ENCODE data around the gene RNF34. TPM values are rescaled to one million over a fixed set of nuclear protein-coding genes. Genes with fewer than 3 reads are reported as not detected.

Gene RNF34
- total and polyA plus RNA-seq, 2 of the 13 experiments (the other 11 are each of a cell fraction or from before 2014, with no cell fraction given), result 36.8 to 53.2 TPM

GRCh38 chr12:121352682-121353018, 47.3 kb upstream of the RNF34 start:
- peak; percentile 8 for FAIRE-seq
- in situ Hi-C loops (cut with HindIII; ENCODE audit: extremely low pct_ligation_motif_present, low pct_unique_long_range_greater_than_20kb), result no loop called here
- H3K9ac ChIP-seq (ENCODE audit: insufficient read depth, low read depth, low read length), result peak overlapping the region; percentile 93
- CTCF ChIA-PET (ENCODE audit: low intra/inter-chr PET ratio, low total read pairs), result no interaction called here
- DNase-seq (ENCODE audit: low spot score), result no peak
- ATAC-seq, result peak; percentile 61
- H3K4me3 ChIP-seq (replicated peaks in 1 of 3; ENCODE audit: insufficient read depth in 1 of 3, low read depth in 2 of 3, low read length in 3 of 3), result peak overlapping the region; percentile 63 to 89 (median 71)
- H3K9me3 ChIP-seq (ENCODE audit: low read length), result no peaks in the 10 kb centered on the region
- intact Hi-C loops (cut with micrococcal nuclease; ENCODE audit: unreplicated experiment), result loop anchor here (1.0 kb wide), 2 partner anchors 48 to 91 kb away; partner anchors contain the start of gene RNF34
- no peaks in the 10 kb centered on the region for H4K20me1 ChIP-seq (ENCODE audit: insufficient read depth, low read length)
- H3K27me3 ChIP-seq (ENCODE audit: control insufficient read depth in 1 of 2, insufficient read depth in 2 of 2, low read length in 2 of 2), result no peaks in the 10 kb centered on the region; a peak in 1 of 5 replicates
- BruUV-seq (replicated peaks), result no TSS peak
- under 1% methylated on average over 11 of the region's 12 CpGs for WGBS (ENCODE audit: low lambda C conversion rate)
- peaks cover 51% of the 10 kb centered on the region for H3K4me1 ChIP-seq (ENCODE audit: insufficient read depth, low read length)
- no peak overlapping the region for H2AFZ ChIP-seq (ENCODE audit: low read length)
- peaks cover 24% of the 10 kb centered on the region for H3K79me2 ChIP-seq (ENCODE audit: insufficient read depth, low read length)
- peaks cover 0 to 2% of the 10 kb centered on the region in 2 experiments; a peak in 2 of 5 replicates for H3K36me3 ChIP-seq (replicated peaks in 1 of 2; ENCODE audit: control insufficient read depth in 1 of 2, insufficient read depth in 2 of 2, low read length in 2 of 2)
- H3K4me2 ChIP-seq (ENCODE audit: low read depth, low read length), result peak overlapping the region; percentile 96
- POLR2A ChIA-PET, result interaction anchor here (0.7 to 2.3 kb wide), 17 partner anchors 10 to 873 kb away, joined by 3 to 37 read pairs (median 6); partner anchors contain the start of genes DIABLO, ORAI1 and RNF34
- peak overlapping the region; percentile 93 for H3K27ac ChIP-seq (ENCODE audit: extremely low read length, insufficient read depth, low read length)
- TF ChIP-seq ASH2L (IDR thresholded peaks at IDR 0.05; ENCODE audit: insufficient read length, low read depth, low read length) (peak; percentile 13), CHCHD3 (CRISPR knock-in tag; IDR thresholded peaks at IDR 0.05) (no peak), EZH2 (conservative IDR thresholded peaks at IDR 0.05; ENCODE audit: low read depth, low read length) (no peak), ZZZ3 (CRISPR knock-in tag; IDR thresholded peaks at IDR 0.05; ENCODE audit: borderline replicate concordance) (peak; percentile 6; the same call in 1 of the 2 replicates), ZFP82 (CRISPR knock-in tag; IDR thresholded peaks at IDR 0.05; ENCODE audit: borderline replicate concordance) (peak; percentile 47; the same call in 1 of the 2 replicates), ARID5B (CRISPR knock-in tag; IDR thresholded peaks at IDR 0.05) (no peak), ZFP37 (CRISPR knock-in tag; IDR thresholded peaks at IDR 0.05; ENCODE audit: borderline replicate concordance) (no peak), KDM5A (IDR thresholded peaks at IDR 0.05; ENCODE audit: borderline replicate concordance, low read length) (0 out of 2 replicates have a peak, but pooled peaks have one; percentile 10), PAX8 (CRISPR knock-in tag; IDR thresholded peaks at IDR 0.05; ENCODE audit: borderline replicate concordance) (0 out of 2 replicates have a peak, but pooled peaks have one; percentile 86), ZNF609 (CRISPR knock-in tag; IDR thresholded peaks at IDR 0.05; ENCODE audit: borderline replicate concordance) (0 out of 2 replicates have a peak, but pooled peaks have one; percentile 2), DDIT3 (CRISPR knock-in tag; IDR thresholded peaks at IDR 0.05) (no peak), HNRNPH1 (optimal IDR thresholded peaks at IDR 0.05; ENCODE audit: low read depth, low read length) (no peak), AGO2 (optimal IDR thresholded peaks at IDR 0.05; ENCODE audit: low read depth, low read length) (no peak), CCDC6 (CRISPR knock-in tag; IDR thresholded peaks at IDR 0.05) (peak; percentile 0; the same call in 1 of the 2 replicates)
